SU-DHL-6 (cell line): ENCODE data around the gene RDH13.

Experiments used
- H2AFZ ChIP-seq: fragments of 200-600 bp; sonication (generic); 2 replicates; pipeline ENCODE4 v1.6.1; 2014; ENCODE audit warnings: low read depth, mild to moderate bottlenecking, moderate library complexity, mixed read lengths, antibody characterized with exemption, low read length; ENCODE audit not compliant: severe bottlenecking
- H3F3A ChIP-seq: fragments of 200-600 bp; shearing (Covaris generic); 2 replicates; pipeline ENCODE4 v1.6.0; 2016; ENCODE audit warnings: antibody characterized with exemption, mild to moderate bottlenecking; ENCODE audit not compliant: insufficient read depth
- H3K27ac ChIP-seq: fragments of 200-600 bp; sonication (generic); 2 replicates; pipeline ENCODE4 v1.5.1; 2016; ENCODE audit warnings: low read depth, mild to moderate bottlenecking, low read length, moderate library complexity, mixed read lengths
- H3K27me3 ChIP-seq: fragments of 200-600 bp; sonication (generic), shearing (Covaris generic); 2 replicates; pipeline ENCODE4 v1.6.0; 2014; ENCODE audit warnings: mild to moderate bottlenecking, low read length
- H3K36me3 ChIP-seq: fragments of 200-600 bp; sonication (generic); 2 replicates; pipeline ENCODE4 v1.6.1; 2014; ENCODE audit warnings: mild to moderate bottlenecking, low read length, mixed read lengths
- H3K4me2 ChIP-seq: fragments of 300-600, 200-600 bp; shearing (Covaris generic), sonication (generic); 2 replicates; pipeline ENCODE4 v1.6.0; 2014; ENCODE audit warnings: low read length, low read depth, mild to moderate bottlenecking; ENCODE audit not compliant: poor library complexity, severe bottlenecking
- H3K4me3 ChIP-seq: fragments of 200-600 bp; sonication (generic); 2 replicates; pipeline ENCODE4 v1.5.1; 2014; ENCODE audit warnings: antibody characterized with exemption, low read length, mild to moderate bottlenecking, mixed read lengths; ENCODE audit not compliant: insufficient read depth, poor library complexity, severe bottlenecking
- H3K79me2 ChIP-seq: fragments of 200-600 bp; sonication (generic); 2 replicates; pipeline ENCODE4 v1.6.1; 2014; ENCODE audit warnings: mild to moderate bottlenecking, low read length, moderate library complexity; ENCODE audit not compliant: insufficient read depth
- H3K9ac ChIP-seq: fragments of 200-600 bp; sonication (generic); 2 replicates; pipeline ENCODE4 v1.7.0; 2014; ENCODE audit warnings: mild to moderate bottlenecking, low read length
- H3K9me2 ChIP-seq: fragments of 200-600 bp; sonication (generic); replicated peaks from 2 replicates; pipeline ENCODE4 v1.6.1; 2014; ENCODE audit warnings: low read length; ENCODE audit not compliant: insufficient read depth
- H3K9me3 ChIP-seq: fragments of 200-600 bp; sonication (generic); 2 replicates; pipeline ENCODE4 v1.6.1; 2014; ENCODE audit warnings: low read length, mixed read lengths; ENCODE audit not compliant: insufficient read depth
- H4K20me1 ChIP-seq: fragments of 200-600 bp; sonication (generic); 2 replicates; pipeline ENCODE4 v1.6.1; 2014; ENCODE audit warnings: low read depth, mild to moderate bottlenecking, antibody characterized with exemption, low read length, moderate library complexity, mixed read lengths
- CTCF ChIP-seq: fragments of 200-600 bp; sonication (generic); IDR thresholded peaks from one replicate; pipeline ENCODE4 v1.5.1; 2017; ENCODE audit warnings: antibody characterized with exemption, mild to moderate bottlenecking, low read length, moderate library complexity; ENCODE audit not compliant: insufficient read depth, poor library complexity, severe bottlenecking
- EZH2phosphoT487 ChIP-seq: fragments of 200-600 bp; sonication (generic), shearing (Covaris generic); conservative IDR thresholded peaks from 2 replicates; pipeline ENCODE4 v1.6.1; 2018; ENCODE audit warnings: mild to moderate bottlenecking, antibody characterized with exemption, low read length, moderate library complexity, mixed read lengths

RDH13 gene

GRCh38 chr19:55081770-55082019, 18.7 kb upstream of the RDH13 start:
- H3K9me3 ChIP-seq: no peaks in the 10 kb centered on the region
- no peaks in the 10 kb centered on the region for H3K79me2 ChIP-seq
- no peaks in the 10 kb centered on the region for H4K20me1 ChIP-seq
- no peak overlapping the region for H3K9ac ChIP-seq
- no peaks in the 10 kb centered on the region for H3K27me3 ChIP-seq
- H3K4me3 ChIP-seq: no peak overlapping the region
- no peak overlapping the region for H3K4me2 ChIP-seq
- no peaks in the 10 kb centered on the region for H3K36me3 ChIP-seq
- TF ChIP-seq EZH2phosphoT487 (no peak), CTCF (no peak)
- H3K27ac ChIP-seq: no peak overlapping the region
- H3K9me2 ChIP-seq: no peaks in the 10 kb centered on the region
- H3F3A ChIP-seq: 0 out of 2 replicates have a peak, but pooled peaks cover 11% of the 10 kb centered on the region
- H2AFZ ChIP-seq: no peak overlapping the region

- Histone ChIP-seq H2AFZ (no peak overlapping the region), H3K27ac (no peak overlapping the region), H3K9ac (peak overlapping the region; percentile 41), H3K27me3 (no peaks in the 10 kb centered on the region), H3K9me2 (no peaks in the 10 kb centered on the region), H4K20me1 (no peaks in the 10 kb centered on the region), H3K9me3 (no peaks in the 10 kb centered on the region), H3K36me3 (no peaks in the 10 kb centered on the region), H3K79me2 (no peaks in the 10 kb centered on the region), H3K4me3 (peak overlapping the region; percentile 50), H3F3A (0 out of 2 replicates have a peak, but pooled peaks cover 11% of the 10 kb centered on the region), H3K4me2 (peak overlapping the region; percentile 50)
- no peak for TF ChIP-seq CTCF
- TF ChIP-seq EZH2phosphoT487: no peak
Observed at GRCh38 chr19:55080968-55081769, 18.2 kb upstream of the RDH13 start.

GRCh38 chr19:55080121-55080967, 17.4 kb upstream of the RDH13 start:
- Histone ChIP-seq H3K9ac (peak overlapping the region; percentile 41), H3K27me3 (no peaks in the 10 kb centered on the region), H3K4me3 (peak overlapping the region; percentile 50), H4K20me1 (no peaks in the 10 kb centered on the region), H3K9me2 (no peaks in the 10 kb centered on the region), H2AFZ (no peak overlapping the region), H3K36me3 (no peaks in the 10 kb centered on the region), H3F3A (0 out of 2 replicates have a peak, but pooled peaks cover 5% of the 10 kb centered on the region), H3K9me3 (no peaks in the 10 kb centered on the region), H3K4me2 (peak overlapping the region; percentile 50), H3K27ac (no peak overlapping the region), H3K79me2 (no peaks in the 10 kb centered on the region)
- TF ChIP-seq CTCF (no peak), EZH2phosphoT487 (no peak)
